ENCODE data around the gene ABCA13. TPM values are rescaled to one million over a fixed set of nuclear protein-coding genes. Genes with fewer than 3 reads are reported as not detected.

The ABCA13 gene, protein sequence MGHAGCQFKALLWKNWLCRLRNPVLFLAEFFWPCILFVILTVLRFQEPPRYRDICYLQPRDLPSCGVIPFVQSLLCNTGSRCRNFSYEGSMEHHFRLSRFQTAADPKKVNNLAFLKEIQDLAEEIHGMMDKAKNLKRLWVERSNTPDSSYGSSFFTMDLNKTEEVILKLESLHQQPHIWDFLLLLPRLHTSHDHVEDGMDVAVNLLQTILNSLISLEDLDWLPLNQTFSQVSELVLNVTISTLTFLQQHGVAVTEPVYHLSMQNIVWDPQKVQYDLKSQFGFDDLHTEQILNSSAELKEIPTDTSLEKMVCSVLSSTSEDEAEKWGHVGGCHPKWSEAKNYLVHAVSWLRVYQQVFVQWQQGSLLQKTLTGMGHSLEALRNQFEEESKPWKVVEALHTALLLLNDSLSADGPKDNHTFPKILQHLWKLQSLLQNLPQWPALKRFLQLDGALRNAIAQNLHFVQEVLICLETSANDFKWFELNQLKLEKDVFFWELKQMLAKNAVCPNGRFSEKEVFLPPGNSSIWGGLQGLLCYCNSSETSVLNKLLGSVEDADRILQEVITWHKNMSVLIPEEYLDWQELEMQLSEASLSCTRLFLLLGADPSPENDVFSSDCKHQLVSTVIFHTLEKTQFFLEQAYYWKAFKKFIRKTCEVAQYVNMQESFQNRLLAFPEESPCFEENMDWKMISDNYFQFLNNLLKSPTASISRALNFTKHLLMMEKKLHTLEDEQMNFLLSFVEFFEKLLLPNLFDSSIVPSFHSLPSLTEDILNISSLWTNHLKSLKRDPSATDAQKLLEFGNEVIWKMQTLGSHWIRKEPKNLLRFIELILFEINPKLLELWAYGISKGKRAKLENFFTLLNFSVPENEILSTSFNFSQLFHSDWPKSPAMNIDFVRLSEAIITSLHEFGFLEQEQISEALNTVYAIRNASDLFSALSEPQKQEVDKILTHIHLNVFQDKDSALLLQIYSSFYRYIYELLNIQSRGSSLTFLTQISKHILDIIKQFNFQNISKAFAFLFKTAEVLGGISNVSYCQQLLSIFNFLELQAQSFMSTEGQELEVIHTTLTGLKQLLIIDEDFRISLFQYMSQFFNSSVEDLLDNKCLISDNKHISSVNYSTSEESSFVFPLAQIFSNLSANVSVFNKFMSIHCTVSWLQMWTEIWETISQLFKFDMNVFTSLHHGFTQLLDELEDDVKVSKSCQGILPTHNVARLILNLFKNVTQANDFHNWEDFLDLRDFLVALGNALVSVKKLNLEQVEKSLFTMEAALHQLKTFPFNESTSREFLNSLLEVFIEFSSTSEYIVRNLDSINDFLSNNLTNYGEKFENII (N-terminal part only)
- total RNA-seq = under 1 TPM; 0.34 to 1.00 TPM

DNA sequence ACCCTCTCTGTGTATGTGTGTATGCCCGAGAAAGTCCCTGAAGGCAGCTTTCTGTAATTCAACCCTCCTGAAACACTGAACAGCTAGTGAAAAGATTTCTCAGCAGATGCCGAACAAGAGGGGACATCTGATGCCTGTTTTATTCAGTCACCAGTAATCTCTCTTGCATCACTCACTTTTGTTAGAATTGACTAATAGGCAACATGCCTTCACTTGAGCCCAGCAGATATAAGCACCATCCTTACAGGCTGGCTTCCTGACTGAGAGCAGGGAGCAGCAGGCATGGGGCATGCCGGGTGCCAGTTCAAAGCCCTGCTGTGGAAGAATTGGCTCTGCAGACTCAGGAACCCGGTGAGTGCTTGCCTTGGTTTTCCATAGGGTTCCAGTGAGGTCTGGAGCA is at the start of gene ABCA13:
TSS of gene ABCA13 (plus strand) at position 257 of the 400 bp plus-strand sequence. CDS start at position 283, 26 bp downstream.

Other genes with a start within 250 kb of the ABCA13 start
- under 1 TPM; under 0.01 TPM for gene PKD1L1, start 223.0 kb upstream of the ABCA13 start, total RNA-seq
- gene HUS1, start 191.8 kb upstream of the ABCA13 start, total RNA-seq = 10 to 100 TPM; 24.3 to 29.3 TPM
- gene SUN3, start 142.4 kb upstream of the ABCA13 start, total RNA-seq = under 1 TPM in 1 of 2 donors, not detected in 1; 0.67 TPM
- under 1 TPM; 0.33 to 0.34 TPM for gene C7orf57, start 135.9 kb upstream of the ABCA13 start, total RNA-seq
- 100 to 1,000 TPM; 100 to 230 TPM for gene UPP1, start 82.2 kb upstream of the ABCA13 start, total RNA-seq

Measured in melanocyte of skin (primary cell).